LNCaP clone FGC (cell line): ENCODE results near the gene PACRGL.

Source experiments
- DNase-seq: peaks from one replicate; pipeline ENCODE4 v3.0.0-alpha.2; 2011; ENCODE audit warnings: low read depth
- H3K4me3 ChIP-seq: 2 replicates; pipeline ENCODE4 v1.5.1; 2011; ENCODE audit warnings: mild to moderate bottlenecking, low read depth, low read length, control low read depth
- CTCF ChIP-seq: IDR thresholded peaks from 2 replicates; pipeline ENCODE4 v1.5.1; 2012; ENCODE audit warnings: mild to moderate bottlenecking; ENCODE audit not compliant: control insufficient read depth, insufficient read depth; ENCODE audit errors: extremely low read depth

PACRGL gene

GRCh38 chr4:20683766-20684165, 16.5 kb upstream of the PACRGL start:
- no peak for DNase-seq
- H3K4me3 ChIP-seq, result no peak overlapping the region
- TF ChIP-seq CTCF, result no peak

GRCh38 chr4:20684852-20685763, 15.2 kb upstream of the PACRGL start:
- DNase-seq, result no peak
- H3K4me3 ChIP-seq, result no peak overlapping the region
- peak; percentile 45; the same call in 1 of the 2 replicates for TF ChIP-seq CTCF

- no peak for DNase-seq
- TF ChIP-seq CTCF, result no peak
Measured at GRCh38 chr4:20687864-20688263, 12.4 kb upstream of the PACRGL start.

GRCh38 chr4:20696815-20697214, 3.4 kb upstream of the PACRGL start:
- no peak for TF ChIP-seq CTCF
- no peak overlapping the region for H3K4me3 ChIP-seq
- DNase-seq, result no peak

More at GRCh38 chr4:20687864-20688263, 12.4 kb upstream of the PACRGL start:
- no peak overlapping the region for H3K4me3 ChIP-seq

- no peak overlapping the region for H3K4me3 ChIP-seq
- no peak for TF ChIP-seq CTCF
- no peak for DNase-seq
Measured at GRCh38 chr4:20698382-20698781, 1.9 kb upstream of the PACRGL start.

- no peak overlapping the region for H3K4me3 ChIP-seq
- DNase-seq, result no peak
- no peak for TF ChIP-seq CTCF
Measured at GRCh38 chr4:20698820-20699219, 1.4 kb upstream of the PACRGL start.
